PC-3 (cell line): Measurements from ENCODE around the gene ANKRD62. TPM values are rescaled to one million over a fixed set of nuclear protein-coding genes. Genes with fewer than 3 reads are reported as not detected.

Experiments
- ATAC-seq: fragments of 200-7000 bp; cut with Tn5 transposase; 2 replicates; pipeline ENCODE4 v1.9.1; 2020; ENCODE audit warnings: mild to moderate bottlenecking, moderate library complexity
- BruUV-seq: library from RNA; stranded (reverse); fragments of 400-500 nt; replicated peaks from 2 replicates; lab custom pipeline; 2021; lab: Mats Ljungman, UMichigan
- CTCF ChIA-PET: fragments of 300-600 bp; sonication (Branson Sonifier 250); formaldehyde crosslinking; loops from one replicate; lab custom pipeline; 2022; ENCODE audit warnings: antibody characterized with exemption; lab: Charles Lee
- POLR2A ChIA-PET: fragments of 300-600 bp; sonication (Branson Sonifier 250); formaldehyde crosslinking; loops from one replicate; lab custom pipeline; 2022; ENCODE audit warnings: antibody characterized with exemption; ENCODE audit not compliant: unreplicated experiment; lab: Charles Lee
- DNase-seq: peaks from one replicate; pipeline ENCODE4 v3.0.0-alpha.2; 2015
- H2AFZ ChIP-seq: fragments of 300-600 bp; sonication (generic); 2 replicates; pipeline ENCODE4 v1.6.0; 2016; ENCODE audit warnings: antibody characterized with exemption, low read length
- H3F3A ChIP-seq: fragments of 300-600 bp; sonication (generic); one replicate; pipeline ENCODE4 v1.6.0; 2017; ENCODE audit warnings: antibody characterized with exemption, low read length, control low read depth, mild to moderate bottlenecking; ENCODE audit not compliant: unreplicated experiment
- H3K27ac ChIP-seq: fragments of 300-600 bp; sonication (generic); 2 replicates; pipeline ENCODE4 v1.5.1; 2016; ENCODE audit warnings: mild to moderate bottlenecking, low read length
- H3K27me3 ChIP-seq: fragments of 300-600 bp; sonication (generic); 2 replicates; pipeline ENCODE4 v1.6.1; 2016; ENCODE audit warnings: low read length, mixed read lengths
- H3K36me3 ChIP-seq: fragments of 300-600 bp; sonication (generic); 2 replicates; pipeline ENCODE4 v1.6.1; 2016; ENCODE audit warnings: low read depth, mixed run types, low read length, mixed read lengths
- H3K4me1 ChIP-seq: fragments of 300-600 bp; sonication (generic); 2 replicates; pipeline ENCODE4 v1.5.1; 2016; ENCODE audit warnings: low read length; ENCODE audit not compliant: insufficient read depth
- H3K4me2 ChIP-seq: fragments of 300-600 bp; sonication (generic); 2 replicates; pipeline ENCODE4 v1.6.0; 2016; ENCODE audit warnings: low read length
- H3K4me3 ChIP-seq: fragments of 300-600 bp; sonication (generic); 2 replicates; pipeline ENCODE4 v1.5.1; 2016; ENCODE audit warnings: mild to moderate bottlenecking, low read length, mixed read lengths
- H3K79me2 ChIP-seq: fragments of 300-600 bp; sonication (generic); 2 replicates; pipeline ENCODE4 v1.6.1; 2017; ENCODE audit warnings: low read length, mixed read lengths
- H3K9ac ChIP-seq: fragments of 300-600 bp; sonication (generic); 2 replicates; pipeline ENCODE4 v1.6.0; 2016; ENCODE audit warnings: mild to moderate bottlenecking, low read length
- H3K9me2 ChIP-seq: fragments of 300-600 bp; sonication (generic); replicated peaks from 2 replicates; pipeline ENCODE4 v1.6.1; 2016; ENCODE audit warnings: mixed run types, low read length, mixed read lengths
- H3K9me3 ChIP-seq: fragments of 300-600 bp; sonication (generic); 2 replicates; pipeline ENCODE4 v1.6.1; 2016; ENCODE audit warnings: low read length, mixed read lengths
- H4K20me1 ChIP-seq: fragments of 300-600 bp; sonication (generic); 2 replicates; pipeline ENCODE4 v1.6.1; 2016; ENCODE audit warnings: low read length, mixed read lengths
- EZH2 ChIP-seq: fragments of 300-600 bp; sonication (generic); IDR thresholded peaks from one replicate; pipeline ENCODE4 v1.6.1; 2017; ENCODE audit warnings: antibody characterized with exemption, mild to moderate bottlenecking, low read length; ENCODE audit not compliant: unreplicated experiment
- EZH2phosphoT487 ChIP-seq: fragments of 300-600 bp; sonication (generic); IDR thresholded peaks from 2 replicates; pipeline ENCODE4 v1.6.1; 2018; ENCODE audit warnings: mild to moderate bottlenecking, antibody characterized with exemption, low read length, borderline replicate concordance
- intact Hi-C: fragments of 100-400 bp; cut with micrococcal nuclease; formaldehyde crosslinking; loops from 2 replicates; pipeline ENCODE4 v1.9.0; 2023
- total RNA-seq: library from RNA; depleted of rRNA; stranded (reverse); fragments of >200 nt; gene quantifications from 2 replicates; pipeline ENCODE4 v1.2.3, GENCODE V29; 2014
- TF ChIP-seq, protein P1 (sequence below): fragments of 300-600 bp; sonication (generic); conservative IDR thresholded peaks from 2 replicates; pipeline ENCODE4 v1.5.1; 2017; ENCODE audit warnings: antibody characterized with exemption, low read depth, mild to moderate bottlenecking, low read length

ANKRD62 gene
- total RNA-seq, 1 experiment from 2014 or later: not detected

DNA sequence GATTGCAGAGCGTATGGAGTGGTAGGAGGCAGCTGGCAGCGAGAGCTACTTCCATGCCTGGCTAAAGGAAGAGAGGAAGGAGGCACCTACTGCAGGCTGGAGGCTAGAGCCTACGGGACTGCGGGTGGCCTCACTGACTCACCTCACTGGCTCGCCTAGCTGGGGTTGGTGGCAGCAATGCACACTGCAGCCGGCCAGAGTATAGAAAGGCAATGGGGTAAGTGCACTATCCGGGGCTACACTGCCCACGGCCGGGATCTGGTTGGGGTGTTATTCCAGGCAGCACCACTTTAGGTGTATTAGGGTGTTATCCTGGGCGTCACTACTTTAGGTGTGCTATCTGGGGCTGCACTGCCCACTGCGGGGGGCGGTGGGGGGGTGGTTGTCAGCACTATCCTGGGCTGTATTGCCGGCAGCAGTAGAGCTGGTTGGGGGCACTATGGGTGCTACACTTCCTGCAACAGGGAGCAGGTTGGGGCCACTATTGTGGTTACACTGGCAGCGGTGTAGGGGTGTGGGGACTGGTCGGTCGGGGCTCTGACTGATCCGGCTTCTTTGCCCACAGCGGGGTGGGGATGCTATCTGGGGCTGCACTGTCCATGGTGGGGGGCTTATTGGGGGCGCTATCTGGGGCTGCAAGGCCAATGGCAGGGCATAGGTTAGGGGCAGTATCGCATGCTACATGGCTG is 33.3 kb upstream of the ANKRD62 start:
- peak; percentile 90 for ATAC-seq
- TF ChIP-seq EZH2 (no peak), EZH2phosphoT487 (no peak)
- TF ChIP-seq, protein P1, sequence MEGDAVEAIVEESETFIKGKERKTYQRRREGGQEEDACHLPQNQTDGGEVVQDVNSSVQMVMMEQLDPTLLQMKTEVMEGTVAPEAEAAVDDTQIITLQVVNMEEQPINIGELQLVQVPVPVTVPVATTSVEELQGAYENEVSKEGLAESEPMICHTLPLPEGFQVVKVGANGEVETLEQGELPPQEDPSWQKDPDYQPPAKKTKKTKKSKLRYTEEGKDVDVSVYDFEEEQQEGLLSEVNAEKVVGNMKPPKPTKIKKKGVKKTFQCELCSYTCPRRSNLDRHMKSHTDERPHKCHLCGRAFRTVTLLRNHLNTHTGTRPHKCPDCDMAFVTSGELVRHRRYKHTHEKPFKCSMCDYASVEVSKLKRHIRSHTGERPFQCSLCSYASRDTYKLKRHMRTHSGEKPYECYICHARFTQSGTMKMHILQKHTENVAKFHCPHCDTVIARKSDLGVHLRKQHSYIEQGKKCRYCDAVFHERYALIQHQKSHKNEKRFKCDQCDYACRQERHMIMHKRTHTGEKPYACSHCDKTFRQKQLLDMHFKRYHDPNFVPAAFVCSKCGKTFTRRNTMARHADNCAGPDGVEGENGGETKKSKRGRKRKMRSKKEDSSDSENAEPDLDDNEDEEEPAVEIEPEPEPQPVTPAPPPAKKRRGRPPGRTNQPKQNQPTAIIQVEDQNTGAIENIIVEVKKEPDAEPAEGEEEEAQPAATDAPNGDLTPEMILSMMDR: no peak
- peak; percentile 45 for DNase-seq
- no peak overlapping the region for H3K4me3 ChIP-seq
- BruUV-seq: no TSS peak
- no peaks in the 10 kb centered on the region for H3K27me3 ChIP-seq
- no peaks in the 10 kb centered on the region for H3K9me3 ChIP-seq
- H3K4me2 ChIP-seq: no peak overlapping the region
- ChIA-PET CTCF (no interaction called here), POLR2A (no interaction called here)
- no peak overlapping the region for H3K9ac ChIP-seq
- H3K27ac ChIP-seq: no peak overlapping the region
- no peaks in the 10 kb centered on the region for H3K4me1 ChIP-seq
- no peaks in the 10 kb centered on the region for H4K20me1 ChIP-seq
- intact Hi-C loops: no loop called here
- no peaks in the 10 kb centered on the region for H3K9me2 ChIP-seq
- H2AFZ ChIP-seq: 0 out of 2 replicates have a peak overlapping the region, but pooled peaks have one; percentile 26
- H3K36me3 ChIP-seq: no peaks in the 10 kb centered on the region
- no peaks in the 10 kb centered on the region for H3F3A ChIP-seq
- no peaks in the 10 kb centered on the region for H3K79me2 ChIP-seq

DNA sequence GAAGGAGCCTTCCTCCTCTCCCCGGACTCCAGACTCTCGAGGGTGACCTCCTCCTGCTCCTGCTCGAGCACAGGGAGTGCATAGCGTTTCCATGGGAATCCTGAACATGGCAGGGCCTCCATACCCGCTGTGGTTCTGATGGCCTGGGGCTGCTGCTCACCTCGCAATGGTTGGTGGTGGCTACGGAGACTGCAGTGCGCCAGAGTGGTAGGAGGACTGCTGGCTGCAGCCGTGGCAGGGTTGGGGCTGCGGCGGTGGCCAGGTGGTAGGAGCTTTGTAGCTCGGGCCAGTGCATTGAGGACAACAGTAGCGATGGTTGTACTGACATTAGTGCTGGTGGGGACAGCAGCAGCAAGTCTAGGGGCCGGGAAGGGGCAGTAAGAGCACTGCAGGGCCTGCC is 32.0 kb upstream of the ANKRD62 start:
- TF ChIP-seq EZH2phosphoT487 (no peak), EZH2 (no peak)
- TF ChIP-seq, protein P1: no peak
- H3K9me3 ChIP-seq: no peaks in the 10 kb centered on the region
- ATAC-seq (no peak), DNase-seq (no peak)
- H3K9ac ChIP-seq: no peak overlapping the region
- H3K36me3 ChIP-seq: no peaks in the 10 kb centered on the region
- no peaks in the 10 kb centered on the region for H4K20me1 ChIP-seq
- no TSS peak for BruUV-seq
- ChIA-PET POLR2A (no interaction called here), CTCF (no interaction called here)
- H3F3A ChIP-seq: no peaks in the 10 kb centered on the region
- H3K4me3 ChIP-seq: no peak overlapping the region
- H3K4me2 ChIP-seq: no peak overlapping the region
- H3K9me2 ChIP-seq: no peaks in the 10 kb centered on the region
- H3K27ac ChIP-seq: no peak overlapping the region
- H3K79me2 ChIP-seq: no peaks in the 10 kb centered on the region
- H3K27me3 ChIP-seq: no peaks in the 10 kb centered on the region
- H3K4me1 ChIP-seq: no peaks in the 10 kb centered on the region
- intact Hi-C loops: no loop called here
- H2AFZ ChIP-seq: no peak overlapping the region

DNA sequence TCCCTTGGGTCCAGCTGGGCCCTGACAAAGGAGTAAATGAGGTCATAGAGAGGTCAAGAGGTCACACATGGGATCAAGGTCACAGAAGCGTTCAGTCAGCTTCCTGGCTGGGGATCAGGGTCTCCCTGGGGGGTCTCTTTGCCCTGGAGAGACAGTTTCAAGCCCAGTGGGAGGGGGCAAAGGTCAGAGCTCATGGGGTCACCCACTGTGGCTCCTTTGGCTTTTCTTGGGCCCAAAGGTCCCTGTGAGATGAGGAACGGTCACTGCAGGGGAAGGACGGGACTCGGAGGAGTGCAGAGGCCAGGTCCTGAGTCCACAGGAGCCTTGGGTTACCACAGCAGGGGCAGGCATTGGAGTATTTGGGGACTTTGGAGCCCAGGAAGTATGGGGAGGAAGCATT is 30.7 kb upstream of the ANKRD62 start:
- ATAC-seq: no peak
- CTCF ChIA-PET: no interaction called here
- H3K4me1 ChIP-seq: no peaks in the 10 kb centered on the region
- TF ChIP-seq EZH2: no peak
- TF ChIP-seq EZH2phosphoT487: no peak
- TF ChIP-seq, protein P1: no peak
- no peak overlapping the region for H2AFZ ChIP-seq
- H3K4me3 ChIP-seq: no peak overlapping the region
- H3K9me3 ChIP-seq: no peaks in the 10 kb centered on the region
- no peaks in the 10 kb centered on the region for H3F3A ChIP-seq
- H3K9me2 ChIP-seq: no peaks in the 10 kb centered on the region
- no TSS peak for BruUV-seq
- no peak overlapping the region for H3K9ac ChIP-seq
- intact Hi-C loops: no loop called here
- H3K27ac ChIP-seq: no peak overlapping the region
- H3K36me3 ChIP-seq: no peaks in the 10 kb centered on the region
- POLR2A ChIA-PET: no interaction called here
- no peaks in the 10 kb centered on the region for H4K20me1 ChIP-seq
- DNase-seq: no peak
- no peak overlapping the region for H3K4me2 ChIP-seq
- no peaks in the 10 kb centered on the region for H3K79me2 ChIP-seq
- H3K27me3 ChIP-seq: no peaks in the 10 kb centered on the region
